HT1080 (cell line): ENCODE data around the gene MBOAT1. TPM values are rescaled to one million over a fixed set of nuclear protein-coding genes. Genes with fewer than 3 reads are reported as not detected.
"Not testable (repeated sequence)": the region's sequence is repeated elsewhere in the genome, so short reads cannot be mapped to it uniquely, and the experiment has no call there.

Experiments
- DNase-seq: peaks from one replicate; pipeline ENCODE4 v3.0.0-alpha.2; 2015; ENCODE audit warnings: low read depth
- total RNA-seq: library from RNA; depleted of rRNA; stranded (reverse); fragments of >200 nt; shearing (Covaris generic); gene quantifications from 2 replicates; pipeline ENCODE4 v1.2.3, GENCODE V29; 2014

The MBOAT1 gene
- total RNA-seq, 1 experiment from 2014 or later, result 9.3 TPM

DNA sequence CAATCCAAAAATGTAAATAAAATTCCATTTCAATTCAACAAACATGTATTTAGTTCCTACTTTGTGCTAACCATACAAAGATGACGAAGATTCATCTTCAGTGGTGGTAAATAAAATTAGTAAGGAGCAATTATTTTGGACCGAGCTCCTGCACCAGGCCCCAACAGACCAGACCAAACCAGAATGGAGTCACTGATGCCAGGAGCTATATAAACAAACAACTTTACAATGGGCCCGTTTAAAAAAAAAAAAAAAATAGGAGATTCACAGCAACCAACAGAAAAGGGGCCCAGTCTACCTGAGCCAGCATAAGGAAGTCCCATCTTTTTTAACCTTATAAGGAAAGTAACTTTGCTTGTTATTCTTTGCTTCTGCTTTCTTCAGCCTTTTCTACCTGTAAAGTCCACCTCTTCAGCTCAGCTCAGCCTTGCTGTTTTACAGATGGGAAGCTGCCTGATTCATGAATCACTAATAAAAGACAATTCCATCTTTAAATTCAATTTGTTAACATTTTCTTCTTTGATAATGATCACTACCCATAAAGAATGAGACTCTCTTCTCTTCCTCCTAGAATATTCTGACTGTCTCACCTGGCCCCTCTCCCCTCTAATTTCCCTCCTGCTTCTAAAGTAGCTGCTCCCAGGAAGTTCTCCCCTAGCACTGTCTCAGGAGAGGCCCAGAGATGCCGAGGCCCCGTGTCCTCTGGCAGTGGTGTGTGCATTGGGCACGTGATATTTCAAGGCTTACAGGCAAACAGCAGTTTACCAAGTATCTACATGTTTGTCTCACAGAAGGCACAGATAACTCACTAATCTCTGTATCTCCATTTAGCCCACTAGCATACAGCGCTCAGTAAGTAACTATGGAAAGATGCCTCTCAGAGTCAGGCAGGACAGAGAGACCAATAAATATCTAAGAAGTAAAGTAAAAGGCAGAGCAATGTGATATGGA is 8.4 kb downstream of the MBOAT1 start:
- no peak for DNase-seq

DNA sequence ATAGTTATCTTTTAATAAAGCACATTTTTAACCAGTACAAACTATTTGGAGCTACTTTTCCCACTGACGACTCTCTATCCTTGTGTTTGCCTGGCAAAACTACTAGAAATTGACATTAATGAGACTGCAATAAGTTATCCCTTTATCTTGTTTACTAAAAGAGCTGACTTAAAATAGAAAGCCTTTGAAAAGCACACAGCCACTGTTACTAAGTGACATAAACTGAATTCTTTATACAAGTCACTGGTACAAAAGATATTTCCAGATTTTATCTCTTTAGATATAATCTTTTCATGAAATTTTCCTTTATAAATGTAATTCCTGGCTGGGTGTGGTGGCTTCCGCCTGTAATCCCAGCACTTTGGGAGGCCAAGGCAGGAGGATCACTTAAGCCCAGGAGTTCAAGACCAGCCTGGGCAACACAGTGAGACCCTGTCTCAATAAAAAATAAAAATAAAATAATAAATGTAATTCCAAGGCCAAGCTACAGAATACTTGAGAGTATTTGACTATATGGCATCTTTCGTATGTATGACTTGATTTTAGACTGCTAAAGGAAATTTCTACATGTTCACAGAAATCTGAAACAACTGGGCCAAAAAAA is 9.5 kb downstream of the MBOAT1 start:
- no peak for DNase-seq

DNA sequence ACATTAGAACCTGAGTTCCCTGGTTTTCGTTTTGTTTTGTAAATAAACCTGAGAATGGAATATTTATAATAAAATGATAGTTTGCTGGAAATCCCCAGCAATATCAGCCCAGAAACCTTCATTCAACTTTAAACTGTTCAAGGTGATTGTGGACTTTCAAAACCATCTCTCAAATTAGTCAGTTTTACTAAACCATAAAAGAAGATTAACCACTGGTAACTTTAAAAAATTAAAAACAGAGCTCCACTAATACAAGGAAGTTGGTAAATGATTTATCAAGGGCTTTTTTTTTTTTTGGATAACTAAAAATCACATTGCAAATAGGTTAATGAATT is 10.0 kb downstream of the MBOAT1 start:
- DNase-seq, result no peak

DNA sequence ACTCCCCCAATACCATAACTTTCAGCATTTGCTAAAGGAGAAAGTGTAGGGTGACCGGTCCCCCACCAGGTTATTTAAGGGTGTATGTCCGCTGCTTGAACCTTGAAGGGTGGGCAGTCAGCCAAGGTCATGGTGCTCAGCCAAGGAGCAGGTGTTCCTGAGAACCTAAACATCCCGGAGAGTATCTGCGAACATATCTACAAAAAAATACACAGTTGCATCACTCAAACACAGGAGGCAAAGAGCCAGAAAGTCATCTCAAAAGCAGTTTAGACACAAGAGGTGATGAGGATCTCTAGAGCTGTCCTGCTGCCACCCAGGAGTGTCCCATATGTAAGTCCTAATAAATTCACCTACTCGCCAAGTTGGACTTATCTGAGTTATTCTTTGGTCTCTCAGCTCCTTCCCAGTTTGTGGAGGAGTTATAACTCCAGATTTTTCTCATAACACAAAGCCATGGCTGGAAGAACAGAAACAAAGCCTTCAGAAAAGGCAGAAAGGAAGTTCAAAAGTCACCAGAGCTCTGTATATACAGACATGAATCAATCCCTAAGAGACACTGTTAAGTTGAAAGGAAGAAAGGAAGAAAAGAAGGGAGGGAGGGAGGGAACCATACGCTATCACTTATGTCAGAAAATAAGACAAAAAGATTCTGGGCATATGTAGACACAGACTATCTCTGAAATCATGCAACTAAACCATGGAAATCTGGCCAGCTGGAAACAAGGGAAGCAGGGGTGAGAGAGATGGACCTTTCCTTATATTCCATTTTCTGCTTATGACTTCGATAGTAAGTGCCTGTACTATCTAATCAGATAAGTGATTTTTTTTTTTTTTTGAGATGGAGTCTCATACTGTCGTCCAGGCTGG is 11.3 kb downstream of the MBOAT1 start:
- no peak for DNase-seq

DNA sequence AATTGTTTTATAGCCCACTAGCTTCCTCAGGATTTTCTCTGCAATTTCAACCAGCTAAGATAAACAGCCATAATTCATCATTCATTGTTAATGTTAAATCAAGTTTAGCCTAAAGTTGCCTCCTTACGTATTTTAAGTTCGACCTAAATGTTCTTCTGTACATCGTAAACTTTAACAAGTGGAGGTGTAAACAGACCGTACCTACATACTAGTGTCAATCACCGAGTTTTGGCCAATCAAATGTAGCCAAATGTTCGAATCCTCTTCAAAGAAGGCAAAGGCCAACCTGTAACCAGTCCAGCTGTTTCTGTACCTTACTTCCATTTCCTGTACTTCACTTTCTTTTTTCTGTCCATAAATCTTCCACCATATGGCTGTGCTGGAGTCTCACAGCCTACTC is 13.5 kb downstream of the MBOAT1 start:
- DNase-seq, result no peak

DNA sequence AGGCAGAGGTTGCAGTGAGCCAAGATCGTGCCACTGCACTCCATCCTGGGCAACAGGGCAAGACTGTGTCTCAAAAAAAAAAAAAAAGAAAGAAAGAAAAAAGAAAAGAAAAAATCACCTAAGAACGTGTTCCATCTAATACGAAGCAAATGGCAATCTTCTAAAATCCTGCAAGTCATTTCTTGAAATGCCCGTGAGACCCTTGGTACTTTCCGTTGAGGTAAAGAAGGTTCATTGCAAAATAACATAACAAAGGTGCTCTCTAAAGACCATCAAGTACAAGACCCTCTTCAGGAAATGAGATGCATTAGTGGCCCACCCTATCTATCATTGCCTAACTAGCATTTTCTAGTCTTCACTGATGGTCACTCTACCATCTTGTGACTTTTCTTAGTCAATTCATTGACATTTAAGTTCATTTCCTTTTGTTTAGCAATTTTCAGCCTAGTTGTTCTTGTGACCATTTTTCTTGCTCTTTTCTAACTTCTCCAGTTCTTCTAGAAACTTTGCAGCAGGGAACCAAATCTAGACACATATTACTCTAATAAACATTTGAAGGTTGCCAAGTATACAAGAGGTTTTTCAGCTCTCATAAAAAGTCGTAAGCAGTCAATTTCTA is 14.0 kb downstream of the MBOAT1 start:
- no peak for DNase-seq

DNA sequence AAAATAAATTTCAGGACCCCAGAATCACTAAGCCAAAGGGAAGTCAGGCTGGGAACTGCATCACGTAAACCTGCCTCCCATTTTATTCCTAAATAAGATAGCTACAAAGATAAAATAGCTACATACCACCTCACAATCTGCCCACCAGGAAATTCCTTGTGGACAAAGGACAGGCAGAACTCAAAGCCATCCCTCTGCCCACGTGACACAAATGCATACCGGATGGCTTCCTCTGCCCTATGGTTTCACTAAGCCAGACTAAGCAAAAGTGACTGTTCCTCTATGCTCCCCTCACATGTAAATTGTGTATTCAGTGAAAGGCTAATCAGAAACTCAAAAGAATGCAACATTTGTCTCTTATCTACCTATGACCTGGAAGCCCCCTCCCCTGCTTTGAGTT is 15.0 kb downstream of the MBOAT1 start:
- no peak for DNase-seq

DNA sequence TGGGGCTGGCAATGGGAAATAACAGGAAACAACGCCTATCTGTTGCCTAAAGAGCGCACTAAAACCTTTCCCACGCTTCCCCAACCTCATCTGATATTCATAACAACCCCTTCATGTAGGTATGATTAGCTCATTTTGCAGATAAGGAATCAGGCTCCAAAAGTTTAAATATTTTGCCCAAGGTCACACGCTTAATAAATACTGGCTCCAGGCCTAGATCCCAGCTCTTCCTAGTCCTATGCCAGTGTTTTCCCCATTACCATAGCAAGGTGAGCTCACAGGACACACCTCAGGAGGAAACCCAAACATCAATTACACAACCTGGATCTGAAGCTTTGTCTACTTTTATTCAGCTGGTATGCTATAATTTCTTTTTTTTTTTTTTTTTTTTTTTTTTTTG is 19.6 kb downstream of the MBOAT1 start:
- no peak for DNase-seq

DNA sequence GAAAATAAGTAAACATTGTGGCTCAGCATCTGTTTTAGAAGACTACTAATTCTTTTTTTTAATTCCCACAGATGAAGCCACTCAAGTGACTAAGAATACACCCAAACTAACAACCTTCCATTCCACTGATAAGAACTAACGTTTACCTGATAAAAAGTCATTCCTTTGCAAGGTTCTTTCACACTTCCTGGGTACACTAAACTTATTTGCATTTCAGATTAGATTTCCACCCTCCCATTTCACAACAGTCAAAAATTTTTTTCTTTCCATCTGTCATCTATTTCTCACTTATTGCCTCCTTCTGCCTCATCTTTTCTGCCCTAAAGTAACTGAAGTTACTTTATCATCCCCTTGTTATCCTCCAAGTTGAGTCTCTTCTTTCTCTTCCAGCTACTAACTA is 20.3 kb downstream of the MBOAT1 start:
- DNase-seq, result no peak

DNA sequence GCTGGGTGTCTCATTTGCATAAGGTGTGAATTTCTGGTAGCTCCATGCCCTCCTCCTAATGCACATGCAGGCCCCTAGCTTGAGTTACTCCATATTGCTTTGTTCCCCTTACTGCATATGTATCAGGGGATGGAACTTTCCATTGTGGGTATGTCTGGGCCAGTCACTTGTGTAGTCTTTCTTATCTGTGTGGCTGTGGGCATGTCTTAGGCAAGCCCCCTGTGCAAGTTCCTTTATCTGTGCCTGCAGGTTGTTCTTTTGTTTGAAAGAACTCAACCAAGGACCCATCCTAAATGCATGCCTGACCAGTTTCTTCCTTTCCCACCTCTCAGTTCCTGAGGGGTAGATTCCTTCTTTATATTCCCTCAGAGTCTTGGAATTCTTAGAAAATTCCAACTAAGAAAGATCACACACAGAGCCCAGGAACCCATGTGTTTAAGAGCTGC is 23.6 kb downstream of the MBOAT1 start:
- DNase-seq, result no peak

DNA sequence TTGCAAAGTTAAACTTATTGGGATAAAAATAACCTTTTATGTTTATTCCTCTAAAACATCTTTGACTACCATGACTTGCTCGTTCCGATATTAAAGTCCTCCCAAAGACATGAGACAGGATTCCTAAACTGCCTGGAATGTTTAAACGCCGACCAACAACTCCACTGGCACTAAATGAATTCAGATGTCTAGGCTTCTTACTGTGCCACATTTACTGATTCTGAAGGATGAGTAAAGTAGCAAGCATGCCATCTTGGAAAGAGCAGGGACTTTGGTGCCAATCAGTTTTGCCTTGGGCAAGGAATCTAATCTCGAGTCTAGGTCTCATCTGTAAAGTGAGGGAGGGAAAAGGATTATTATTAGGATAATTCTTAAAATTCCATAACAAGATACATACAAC is 25.3 kb downstream of the MBOAT1 start:
- DNase-seq, result no peak

DNA sequence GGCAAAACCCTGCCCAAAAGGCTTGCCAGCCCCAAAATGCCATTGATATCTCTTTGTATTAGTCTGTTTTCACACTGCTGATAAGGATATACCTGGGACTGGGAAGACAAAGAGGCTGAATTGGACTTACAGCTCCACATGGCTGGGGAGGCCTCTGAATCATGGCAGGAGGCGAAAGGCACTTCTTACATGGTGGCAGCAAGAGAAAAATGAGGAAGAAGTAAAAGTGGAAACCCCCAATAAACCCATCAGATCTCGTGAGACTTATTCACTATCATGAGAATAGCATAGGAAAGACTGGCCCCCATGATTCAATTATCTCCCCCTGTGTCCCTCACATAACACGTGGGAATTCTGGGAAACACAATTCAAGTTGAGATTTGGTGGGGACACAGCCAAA is 28.6 kb downstream of the MBOAT1 start:
- DNase-seq, result no peak

DNA sequence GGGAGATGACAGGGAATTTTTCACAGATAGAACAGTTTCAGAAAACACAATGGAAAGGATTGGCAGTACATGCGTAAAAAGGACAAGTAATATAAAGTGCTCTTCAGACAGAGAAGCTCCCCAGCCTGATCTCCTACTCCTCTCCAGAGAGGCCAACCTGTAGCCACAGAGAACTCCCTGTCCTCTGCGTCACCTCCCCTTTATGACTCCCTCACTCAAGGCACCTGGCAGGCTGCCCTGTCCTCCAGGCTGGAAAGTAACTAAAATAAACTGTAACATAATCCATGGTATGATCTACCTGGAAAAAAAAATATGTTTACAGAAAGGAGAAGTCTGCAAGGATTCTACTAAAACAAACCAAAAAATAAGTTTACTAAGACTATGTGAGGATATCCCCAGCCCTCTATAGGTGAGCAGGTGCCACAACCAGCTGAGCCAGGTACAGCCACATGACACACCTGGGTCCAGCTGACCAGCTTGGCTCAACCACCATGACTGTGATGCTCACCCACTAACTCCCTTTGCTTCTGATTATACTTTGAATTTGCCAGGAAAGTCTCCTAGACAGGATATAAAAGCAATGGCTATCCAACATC is 29.2 kb downstream of the MBOAT1 start:
- DNase-seq, result no peak

DNA sequence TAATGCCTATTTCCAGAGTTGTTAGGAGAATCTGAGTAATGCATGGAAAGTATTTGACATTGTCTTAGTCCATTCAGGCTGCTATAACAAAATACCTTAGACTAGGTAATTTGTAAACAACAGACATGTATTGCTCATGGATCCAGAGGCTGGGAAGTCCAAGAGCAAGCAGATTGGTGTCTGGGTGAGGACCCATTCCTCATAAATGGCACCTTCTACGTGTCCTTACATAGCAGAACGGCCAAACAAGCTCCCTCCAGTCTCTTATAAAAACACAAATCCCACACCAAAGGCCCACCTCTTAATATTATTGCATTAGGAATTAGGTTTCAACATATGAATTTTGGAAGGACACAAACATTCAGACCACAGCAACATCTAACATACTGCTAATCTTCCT is 30.2 kb downstream of the MBOAT1 start:
- no peak for DNase-seq

DNA sequence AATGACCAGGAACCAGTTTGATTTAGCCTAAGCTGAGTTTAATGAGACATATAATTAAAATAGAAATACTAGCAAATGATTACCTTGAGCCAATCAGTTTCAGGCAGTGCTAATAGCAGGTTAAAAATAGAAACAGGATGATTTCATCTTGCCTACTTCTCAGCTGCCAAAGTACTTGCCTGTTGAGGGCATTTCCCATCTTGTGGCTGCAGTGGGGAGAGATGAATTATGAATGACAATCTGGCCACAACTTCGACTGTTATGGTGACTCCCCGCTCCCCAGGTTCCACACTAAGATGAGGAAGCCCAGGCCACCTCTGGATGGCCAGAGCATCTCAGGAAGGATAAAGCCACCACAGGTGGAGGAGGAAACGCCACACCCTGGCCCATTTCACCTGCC is 31.3 kb downstream of the MBOAT1 start:
- DNase-seq, result no peak

DNA sequence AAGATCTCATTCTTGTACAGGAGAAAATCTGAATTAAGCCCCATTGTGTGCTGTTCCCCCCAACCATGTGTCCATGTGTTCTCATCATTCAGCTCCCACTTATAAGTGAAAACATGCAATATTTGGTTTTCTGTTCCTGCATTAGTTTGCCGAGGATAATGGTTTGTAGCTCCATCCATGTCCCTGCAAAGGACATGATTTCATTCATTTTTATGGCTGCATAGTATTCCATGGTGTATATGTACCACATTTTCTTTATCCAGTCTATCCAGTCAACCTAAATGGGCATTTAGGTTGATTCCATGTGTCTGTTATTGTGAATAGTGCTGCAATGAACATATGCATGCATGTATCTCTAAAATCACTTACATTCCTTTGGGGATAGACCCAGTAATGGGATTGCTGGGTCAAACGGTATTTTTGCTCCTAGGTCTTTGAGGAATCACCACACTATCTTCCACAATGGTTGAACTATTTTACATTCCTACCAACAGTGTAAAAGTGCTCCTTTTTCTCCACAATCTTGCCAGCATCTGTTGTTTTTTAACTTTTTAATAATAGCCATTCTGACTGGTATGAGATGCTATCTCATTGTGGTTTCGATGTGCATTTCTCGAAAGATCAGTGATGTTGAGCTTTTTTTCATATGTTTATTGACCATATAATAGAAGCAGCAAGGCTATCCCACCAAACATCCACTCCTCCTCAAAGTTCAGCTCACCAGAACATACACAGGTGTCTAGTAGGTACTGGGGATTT is 32.8 kb downstream of the MBOAT1 start:
- not testable (repeated sequence) for DNase-seq

DNA sequence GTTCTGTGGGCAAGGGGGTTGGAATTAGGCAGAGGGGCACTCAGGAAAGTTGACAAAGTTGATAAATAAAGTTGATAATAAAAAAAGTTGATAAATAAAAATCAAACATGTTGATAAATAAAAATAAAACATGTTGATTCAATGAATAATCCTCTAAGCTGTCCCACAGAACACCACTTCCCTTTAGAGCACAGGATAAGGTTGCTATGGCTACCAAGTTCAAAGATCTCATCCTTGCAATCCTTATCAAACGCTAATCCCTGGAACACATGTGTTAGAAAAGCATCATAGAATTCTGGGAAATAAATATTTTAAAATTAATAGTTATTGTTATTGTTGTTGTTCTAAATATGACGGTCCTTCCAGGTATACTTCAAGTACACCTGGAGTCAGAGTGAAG is 33.9 kb downstream of the MBOAT1 start:
- DNase-seq, result no peak

DNA sequence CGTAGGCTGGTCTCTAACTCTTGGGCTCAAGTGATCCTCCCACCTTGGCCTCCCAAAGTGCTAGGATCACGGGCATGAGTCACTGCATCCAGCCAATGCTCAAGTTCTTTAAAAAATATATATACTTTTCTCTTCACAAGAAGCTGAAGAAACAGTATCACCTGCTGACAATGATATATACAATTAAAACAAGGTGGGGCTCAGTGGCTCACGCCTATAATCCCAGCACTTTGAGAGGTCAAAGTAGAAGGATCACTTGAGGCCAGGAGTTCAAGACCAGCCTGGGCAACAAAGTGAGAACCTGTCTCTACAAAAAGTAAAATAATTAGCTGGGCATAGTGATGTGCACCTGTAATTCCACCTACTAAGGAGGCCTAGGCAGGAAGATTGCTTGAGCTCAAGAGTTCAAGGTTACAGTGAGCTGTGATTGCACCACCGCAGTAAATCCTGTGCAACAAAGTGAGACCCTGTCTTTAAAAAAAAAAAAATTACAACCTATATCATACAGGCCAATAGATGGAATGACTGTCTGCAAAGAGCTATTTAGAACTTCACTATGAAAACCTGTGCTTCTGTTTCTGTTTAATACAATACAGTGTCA is 36.4 kb downstream of the MBOAT1 start:
- no peak for DNase-seq

DNA sequence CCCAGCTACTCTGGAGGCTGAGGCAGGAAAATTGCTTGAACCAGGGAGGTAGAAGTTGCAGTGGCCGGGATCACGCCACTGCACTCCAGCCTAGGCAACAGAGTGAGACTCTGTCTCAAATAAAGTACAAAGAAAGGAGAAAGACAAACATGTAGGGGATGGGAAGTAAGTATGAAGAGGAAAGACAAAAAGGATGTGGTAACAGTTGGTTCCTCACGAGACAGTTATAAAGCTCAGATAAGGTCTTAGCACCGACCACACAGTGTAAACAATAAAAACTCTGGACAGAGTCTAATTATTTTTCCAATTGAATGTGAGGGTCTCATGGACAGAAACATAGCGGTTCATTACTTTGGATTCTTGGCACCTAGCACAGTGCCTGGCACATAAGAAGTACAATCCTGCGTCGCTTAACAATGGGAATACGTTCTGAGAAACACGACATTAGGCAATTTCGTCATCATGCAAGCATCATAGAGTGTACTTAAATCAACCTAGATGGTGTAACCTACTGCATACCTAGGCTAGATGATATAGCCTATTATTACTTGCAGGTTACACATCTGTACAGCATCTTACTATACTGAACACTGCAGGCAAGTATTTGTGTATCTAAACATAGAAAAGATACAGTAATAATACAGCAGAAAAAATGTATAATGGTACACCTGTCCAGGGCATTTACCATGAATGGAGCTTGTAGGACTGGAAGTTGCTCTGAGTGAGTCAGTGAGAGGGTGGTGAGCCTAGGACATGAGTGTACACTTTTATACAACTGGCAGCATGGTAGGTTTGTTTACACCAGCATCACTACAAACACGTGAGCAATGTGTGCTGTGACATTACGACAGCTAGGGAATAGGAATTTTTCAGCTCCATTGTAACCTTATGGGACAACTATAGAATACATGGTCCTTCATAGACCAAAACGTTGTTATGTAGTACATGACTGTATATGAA is 38.2 kb downstream of the MBOAT1 start:
- no peak for DNase-seq
